AG09319 (cell line): ENCODE results near the gene SLC9A3.

Experiments used
- DNase-seq: peaks from one replicate; pipeline ENCODE4 v3.0.0-alpha.2; 2010; ENCODE audit warnings: low read depth; ENCODE audit errors: extremely low read depth
- TF ChIP-seq, protein P1 (sequence below): IDR thresholded peaks from 2 replicates; pipeline ENCODE4 v1.5.1; 2011; ENCODE audit warnings: low read depth, mild to moderate bottlenecking, inconsistent platforms, low read length, moderate library complexity

Gene SLC9A3

DNA sequence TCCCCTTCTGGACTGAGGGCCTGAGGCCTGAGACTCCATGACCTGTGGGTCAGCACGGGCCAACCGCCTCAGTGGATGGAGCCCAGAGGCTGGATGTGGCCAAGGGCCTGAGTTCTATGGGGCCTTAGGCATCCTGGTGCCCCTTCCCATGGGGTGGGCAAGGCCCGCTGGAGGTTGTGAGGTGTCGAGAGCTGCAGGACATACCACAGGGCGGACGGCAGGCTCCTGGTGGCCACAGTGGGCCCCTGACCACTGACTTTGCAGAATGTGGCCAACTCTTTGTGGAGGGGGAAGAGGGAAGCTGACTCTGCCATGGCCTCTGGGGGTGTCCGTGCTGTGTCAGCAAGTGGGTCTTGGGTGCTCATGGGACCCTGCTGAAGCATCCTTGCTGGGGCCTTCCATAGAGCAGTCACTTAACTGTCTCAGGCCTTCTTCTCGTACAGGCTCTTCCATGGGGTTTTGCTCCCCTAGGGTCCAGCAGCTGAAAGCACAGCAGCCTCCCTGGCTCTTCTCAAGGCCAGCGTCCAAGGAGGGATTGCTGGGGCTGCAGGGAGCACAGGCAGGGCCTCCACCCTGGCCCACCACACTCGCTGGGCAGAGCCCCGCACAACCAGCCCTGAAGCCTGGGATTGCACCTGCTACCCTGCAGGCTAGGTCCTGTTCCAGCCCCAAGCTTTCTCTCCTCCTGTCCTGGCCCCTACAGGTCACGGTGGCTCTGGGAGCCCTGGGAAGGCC lies 21.6 kb upstream of the SLC9A3 start:
- DNase-seq: no peak
- TF ChIP-seq, protein P1, sequence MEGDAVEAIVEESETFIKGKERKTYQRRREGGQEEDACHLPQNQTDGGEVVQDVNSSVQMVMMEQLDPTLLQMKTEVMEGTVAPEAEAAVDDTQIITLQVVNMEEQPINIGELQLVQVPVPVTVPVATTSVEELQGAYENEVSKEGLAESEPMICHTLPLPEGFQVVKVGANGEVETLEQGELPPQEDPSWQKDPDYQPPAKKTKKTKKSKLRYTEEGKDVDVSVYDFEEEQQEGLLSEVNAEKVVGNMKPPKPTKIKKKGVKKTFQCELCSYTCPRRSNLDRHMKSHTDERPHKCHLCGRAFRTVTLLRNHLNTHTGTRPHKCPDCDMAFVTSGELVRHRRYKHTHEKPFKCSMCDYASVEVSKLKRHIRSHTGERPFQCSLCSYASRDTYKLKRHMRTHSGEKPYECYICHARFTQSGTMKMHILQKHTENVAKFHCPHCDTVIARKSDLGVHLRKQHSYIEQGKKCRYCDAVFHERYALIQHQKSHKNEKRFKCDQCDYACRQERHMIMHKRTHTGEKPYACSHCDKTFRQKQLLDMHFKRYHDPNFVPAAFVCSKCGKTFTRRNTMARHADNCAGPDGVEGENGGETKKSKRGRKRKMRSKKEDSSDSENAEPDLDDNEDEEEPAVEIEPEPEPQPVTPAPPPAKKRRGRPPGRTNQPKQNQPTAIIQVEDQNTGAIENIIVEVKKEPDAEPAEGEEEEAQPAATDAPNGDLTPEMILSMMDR: no peak

DNA sequence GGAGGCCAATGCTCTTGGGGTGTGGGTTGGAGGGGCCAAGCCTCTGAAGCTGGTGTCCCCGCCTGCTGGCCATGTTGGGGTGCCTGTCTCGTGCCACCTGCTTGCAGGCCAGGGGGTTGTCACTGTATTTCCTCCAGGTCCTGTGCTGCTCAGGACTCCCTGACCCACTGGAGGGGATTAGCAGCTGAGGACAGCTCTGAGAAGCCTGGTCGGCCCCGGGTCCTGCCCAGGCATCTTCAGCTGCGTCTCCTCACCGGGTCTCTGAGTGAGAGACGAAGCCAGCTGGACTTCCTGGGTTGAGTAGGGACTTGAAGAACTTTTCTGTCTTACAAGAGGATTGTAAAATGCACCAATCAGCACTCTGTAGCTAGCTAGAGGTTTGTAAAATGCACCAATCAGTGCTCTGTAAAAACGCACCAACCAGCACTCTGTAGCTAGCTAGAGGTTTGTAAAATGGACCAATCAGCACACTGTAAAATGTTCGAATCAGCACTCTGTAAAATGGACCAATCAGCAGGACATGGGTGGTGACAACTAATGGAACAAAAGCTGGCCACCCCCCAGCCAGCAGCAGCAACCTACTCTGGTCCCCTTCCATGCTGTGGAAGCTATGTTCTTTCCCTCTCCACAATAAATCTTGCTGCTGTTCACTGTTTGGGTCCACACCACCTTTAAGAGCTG lies 20.6 kb upstream of the SLC9A3 start:
- TF ChIP-seq, protein P1: no peak
- no peak for DNase-seq

DNA sequence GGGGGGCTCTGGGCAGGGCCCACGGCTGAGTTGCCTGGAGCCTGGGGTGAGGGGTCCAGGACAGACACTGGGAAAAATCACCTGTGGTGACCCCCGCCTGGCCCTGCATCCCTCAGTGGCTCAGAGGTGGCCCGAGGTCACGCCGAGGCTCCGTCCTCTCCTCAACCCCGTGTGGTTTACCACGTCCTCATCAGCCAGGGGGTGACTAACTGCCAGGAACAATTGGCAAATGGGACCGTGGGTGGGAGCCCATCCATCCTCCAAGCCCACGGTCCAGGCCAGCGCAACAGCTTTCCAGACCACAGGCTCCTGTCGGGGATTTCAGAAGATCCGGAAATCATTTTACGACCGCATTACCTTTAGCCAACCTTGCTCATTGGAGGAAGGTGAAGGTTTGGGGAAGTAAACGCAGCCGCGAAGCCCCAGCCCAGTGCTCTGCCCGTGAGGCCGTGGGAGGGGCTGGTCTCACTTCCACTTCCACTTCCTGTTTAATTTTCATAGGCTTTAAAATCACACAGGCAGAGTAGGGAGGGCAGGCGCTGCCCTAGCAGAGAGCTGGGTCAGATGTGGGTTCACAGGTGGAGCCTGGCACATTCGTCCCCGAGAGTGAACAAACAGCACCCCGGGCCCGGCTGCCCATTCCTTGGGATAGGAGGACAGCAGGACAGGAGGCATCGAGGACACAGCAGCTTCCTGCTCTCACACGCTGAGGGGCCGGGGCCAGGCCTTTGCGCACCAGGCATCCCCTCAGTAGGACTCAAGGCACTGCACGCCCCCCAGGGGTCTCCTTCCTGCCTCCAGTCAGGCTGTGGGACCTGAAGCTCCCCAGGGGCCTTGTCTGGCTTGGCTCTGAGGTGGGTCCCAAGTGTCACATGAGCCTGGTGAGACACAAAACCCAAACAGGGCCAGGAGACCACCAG lies 19.8 kb upstream of the SLC9A3 start:
- TF ChIP-seq, protein P1: no peak
- DNase-seq: no peak

DNA sequence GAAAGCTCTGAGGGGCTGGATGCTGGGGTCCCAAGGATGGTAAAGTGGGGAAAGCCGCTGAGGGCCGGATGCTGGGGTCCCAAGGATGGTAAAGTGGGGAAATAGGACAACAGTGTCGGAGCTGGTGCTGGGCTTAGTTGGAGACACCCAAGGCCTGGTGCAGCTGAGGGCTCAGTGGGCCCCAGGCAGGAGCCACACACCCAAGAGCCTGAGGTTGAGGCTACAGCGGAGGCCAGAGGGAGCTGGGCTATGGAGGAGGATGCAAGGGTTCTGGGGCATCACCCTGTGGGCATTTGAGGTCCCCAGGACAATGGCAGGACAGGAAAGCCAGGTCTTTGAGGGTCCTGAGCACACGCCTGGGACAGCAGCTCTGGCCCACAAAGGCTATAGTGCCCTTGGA lies 19.1 kb upstream of the SLC9A3 start:
- no peak for DNase-seq
- TF ChIP-seq, protein P1: no peak

DNA sequence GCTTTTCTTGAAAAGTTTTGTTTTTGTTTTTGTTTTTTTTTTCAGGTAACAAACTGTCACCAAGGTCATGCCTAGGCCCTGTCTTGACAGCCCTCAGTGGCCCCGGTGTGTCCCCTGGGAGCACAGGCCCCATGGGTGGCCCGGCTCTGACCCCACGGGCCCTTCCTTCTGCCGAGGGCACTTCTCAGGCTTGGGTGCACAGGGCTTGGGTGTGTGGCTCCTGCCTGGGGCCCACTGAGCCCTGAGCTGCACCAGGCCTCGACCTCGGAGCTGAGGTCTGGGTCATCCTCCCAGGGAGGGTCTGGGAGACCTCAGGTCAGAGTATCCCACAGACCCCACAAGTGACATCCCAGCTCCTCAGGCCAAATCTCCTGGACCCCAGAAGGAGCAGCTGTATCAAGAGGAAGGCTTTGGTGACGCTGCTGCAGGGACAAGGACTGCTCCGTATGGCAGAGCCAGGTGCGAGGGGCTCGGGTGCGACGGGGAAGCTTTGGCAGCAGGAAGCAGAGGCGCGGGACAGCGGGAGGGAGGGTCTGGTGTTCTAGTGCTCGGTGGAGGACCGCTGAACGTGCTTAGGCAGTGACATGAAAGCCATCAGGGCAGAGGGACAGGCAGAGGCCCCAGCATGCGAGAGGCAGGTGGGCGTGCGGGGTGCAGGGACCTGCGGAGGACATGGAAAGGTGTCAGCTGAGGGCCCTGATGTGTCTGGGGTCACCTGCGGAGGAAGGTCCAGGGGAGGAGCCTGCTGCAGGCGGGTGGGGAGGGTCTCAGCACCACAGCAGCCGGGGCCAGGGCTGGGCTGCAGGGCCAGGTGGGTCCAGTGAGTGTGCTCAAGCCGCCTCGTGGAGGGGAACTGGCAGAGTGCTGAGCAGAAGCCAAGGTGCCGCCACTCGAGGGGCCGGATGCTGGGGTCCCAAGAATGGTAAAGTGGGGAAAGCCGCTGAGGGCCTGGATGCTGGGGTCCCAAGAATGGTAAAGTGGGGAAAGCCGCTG lies 18.4 kb upstream of the SLC9A3 start:
- no peak for DNase-seq
- TF ChIP-seq, protein P1: no peak

DNA sequence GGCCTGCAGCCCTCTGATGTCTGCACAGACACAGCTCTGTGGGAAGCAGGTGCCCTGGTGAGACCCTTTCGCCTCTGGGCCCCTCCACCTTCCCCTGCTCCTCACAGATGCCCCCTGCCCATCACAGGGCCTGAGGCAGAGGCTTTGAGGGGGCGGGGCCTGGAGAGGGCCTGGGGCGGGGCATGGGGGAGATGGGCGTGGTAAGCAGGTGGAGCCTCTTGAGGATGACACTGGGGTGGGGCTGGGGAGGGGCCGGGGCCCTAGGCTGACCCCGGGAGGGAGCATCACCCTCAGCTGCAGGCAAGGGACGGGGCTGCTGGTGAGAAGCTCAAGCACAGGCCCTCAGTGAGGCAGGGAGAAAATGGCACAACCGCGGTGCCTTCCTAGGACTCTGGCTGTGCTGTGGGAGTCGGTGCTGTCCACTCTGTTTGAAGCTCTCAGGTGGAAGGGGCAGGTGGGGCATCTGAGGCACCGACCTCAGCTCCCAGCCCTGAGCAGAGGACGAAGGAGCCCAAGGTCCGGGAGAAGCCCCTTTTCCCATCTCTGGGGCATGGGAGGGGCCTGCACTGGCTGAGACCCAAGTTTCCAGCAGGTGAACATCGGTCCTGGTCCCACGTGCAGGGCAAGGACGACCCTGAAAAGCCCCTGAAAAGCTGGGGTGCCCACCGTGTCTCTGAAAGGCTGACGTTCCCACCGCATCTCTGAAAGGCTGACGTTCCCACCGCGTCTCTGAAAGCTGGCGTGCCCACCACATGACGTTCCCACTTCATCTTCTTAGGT lies 17.5 kb upstream of the SLC9A3 start:
- TF ChIP-seq, protein P1: no peak
- no peak for DNase-seq
